Endothelial cell of umbilical vein (primary cell): ENCODE results near the gene DNA2. TPM values are rescaled to one million over a fixed set of nuclear protein-coding genes. Genes with fewer than 3 reads are reported as not detected.

Source experiments
- BruUV-seq: library from RNA; stranded (reverse); fragments of 400-500 nt; replicated peaks from 2 replicates; lab custom pipeline; 2021; lab: Mats Ljungman, UMichigan
- CTCF ChIA-PET: fragments of 300-600, 350-600 bp; sonication (Branson Sonifier 250); formaldehyde crosslinking; loops from one replicate; lab custom pipeline; 2021; ENCODE audit warnings: antibody characterized with exemption, inconsistent platforms; lab: Charles Lee
- POLR2A ChIA-PET: fragments of 300-600, 350-600 bp; sonication (Branson Sonifier 250); formaldehyde crosslinking; loops from one replicate; lab custom pipeline; 2021; ENCODE audit warnings: antibody characterized with exemption, inconsistent platforms; lab: Charles Lee
- DNase-seq: peaks from one replicate; pipeline ENCODE4 v3.0.0-alpha.2; 2011; ENCODE audit warnings: low read depth, low spot score
- FAIRE-seq: peaks from 2 replicates; lab custom pipeline; 2011; peaks lifted over from hg19 to GRCh38; lab: Jason Lieb, UNC
- H2AFZ ChIP-seq: 2 replicates; pipeline ENCODE4 v1.6.0; 2012; ENCODE audit warnings: low read depth, low read length, control low read depth, inconsistent platforms
- H3K27ac ChIP-seq: 2 replicates; pipeline ENCODE4 v1.5.1; 2011; ENCODE audit warnings: low read depth, mild to moderate bottlenecking, control low read depth, low read length, moderate library complexity; ENCODE audit not compliant: insufficient read depth
- H3K27me3 ChIP-seq, 2 experiments: 2 replicates each; pipeline versions ENCODE4 v1.6.0 to v1.6.1; 2011; ENCODE audit warnings: low read length in 2 of 2, mixed read lengths in 1 of 2; ENCODE audit not compliant: control insufficient read depth in 2 of 2, insufficient read depth in 2 of 2
- H3K36me3 ChIP-seq, 2 experiments: 2 replicates in 1 of 2; 3 replicates in 1 of 2; pipeline ENCODE4 v1.5.1; 2011; ENCODE audit warnings: low read length in 2 of 2, mild to moderate bottlenecking in 1 of 2, moderate library complexity in 1 of 2; ENCODE audit not compliant: control insufficient read depth in 2 of 2, insufficient read depth in 2 of 2; ENCODE audit errors: extremely low read depth in 1 of 2
- H3K4me1 ChIP-seq: 3 replicates; pipeline ENCODE4 v1.5.1; 2011; ENCODE audit warnings: mild to moderate bottlenecking, low read length; ENCODE audit not compliant: control insufficient read depth, insufficient read depth; ENCODE audit errors: extremely low read depth
- H3K4me2 ChIP-seq: 2 replicates; pipeline ENCODE4 v1.6.1; 2011; ENCODE audit warnings: low read length, control low read depth, mixed read lengths; ENCODE audit not compliant: insufficient read depth
- H3K4me3 ChIP-seq, 3 experiments: fragments of 200-600 bp in 1 of 3; sonication (generic), shearing (Covaris generic) in 1 of 3; replicated peaks in 1 of 3; 2 replicates each; pipeline ENCODE4 v1.5.1; 2011 to 2016; ENCODE audit warnings: control low read depth in 3 of 3, low read length in 3 of 3, mild to moderate bottlenecking in 2 of 3, inconsistent platforms in 1 of 3, low read depth in 1 of 3, moderate library complexity in 1 of 3; ENCODE audit not compliant: insufficient read depth in 1 of 3
- H3K79me2 ChIP-seq: 2 replicates; pipeline ENCODE4 v1.6.0; 2012; ENCODE audit warnings: low read length, inconsistent platforms; ENCODE audit not compliant: control insufficient read depth, insufficient read depth
- H3K9ac ChIP-seq: replicated peaks from 2 replicates; pipeline ENCODE3; 2011; ENCODE audit warnings: low read length, control low read depth; ENCODE audit not compliant: insufficient read depth; ENCODE audit errors: extremely low read depth
- H3K9me1 ChIP-seq: replicated peaks from 3 replicates; pipeline ENCODE4 v1.6.0; 2011; ENCODE audit warnings: mild to moderate bottlenecking, low read length; ENCODE audit not compliant: control insufficient read depth, insufficient read depth; ENCODE audit errors: extremely low read depth
- H3K9me3 ChIP-seq: replicated peaks from 2 replicates; pipeline ENCODE4 v1.5.1; 2012; ENCODE audit warnings: low read length, inconsistent platforms; ENCODE audit not compliant: control insufficient read depth, insufficient read depth
- H4K20me1 ChIP-seq: replicated peaks from 2 replicates; pipeline ENCODE3; 2011; ENCODE audit warnings: mild to moderate bottlenecking, low read length; ENCODE audit not compliant: control insufficient read depth, insufficient read depth; ENCODE audit errors: extremely low read depth
- EZH2 ChIP-seq: IDR thresholded peaks from 2 replicates; pipeline ENCODE4 v1.6.1; 2012; ENCODE audit warnings: borderline replicate concordance, low read depth, mild to moderate bottlenecking, moderate library complexity, low read length, inconsistent platforms; ENCODE audit not compliant: severe bottlenecking
- FOS ChIP-seq: IDR thresholded peaks from 2 replicates; pipeline ENCODE4 v1.6.1; 2011; ENCODE audit warnings: mild to moderate bottlenecking, low read length, moderate library complexity, borderline replicate concordance; ENCODE audit not compliant: insufficient read depth
- GATA2 ChIP-seq: IDR thresholded peaks from 2 replicates; pipeline ENCODE4 v1.7.0; 2011; ENCODE audit warnings: low read depth, mild to moderate bottlenecking, moderate library complexity, mixed read lengths, low read length; ENCODE audit not compliant: insufficient read length, insufficient read depth
- JUN ChIP-seq: IDR thresholded peaks from 2 replicates; pipeline ENCODE4 v1.6.1; 2011; ENCODE audit warnings: borderline replicate concordance, low read depth; ENCODE audit not compliant: insufficient read length, insufficient read depth
- MYC ChIP-seq: IDR thresholded peaks from one replicate; pipeline ENCODE4 v1.6.1; 2011; ENCODE audit warnings: mild to moderate bottlenecking, low read depth, low read length
- POLR2A ChIP-seq: IDR thresholded peaks from 2 replicates; pipeline ENCODE4 v1.6.1; 2012; ENCODE audit warnings: low read depth, mild to moderate bottlenecking, control low read depth, low read length
- POLR2AphosphoS5 ChIP-seq: IDR thresholded peaks from 2 replicates; pipeline ENCODE4 v1.6.1; 2012; ENCODE audit warnings: low read depth, mild to moderate bottlenecking, control low read depth, low read length, moderate library complexity; ENCODE audit not compliant: insufficient read depth
- dilution Hi-C: fragments of 300-500 bp; cut with MboI; formaldehyde crosslinking; loops from one replicate; pipeline ENCODE4 v1.15.0; 2019; ENCODE audit warnings: low sequenced_read_pairs; ENCODE audit not compliant: extremely low pct_ligation_motif_present
- intact Hi-C: fragments of 100-400 bp; cut with micrococcal nuclease; formaldehyde crosslinking; loops from one replicate; pipeline ENCODE4 v1.10.0; 2022
- polyA plus RNA-seq, 4 experiments: library from polyadenylated mRNA; depleted of rRNA in 3 of 4; stranded (reverse) in 3 of 4; unstranded in 1 of 4; fragments of >200 nt; gene quantifications; 2 replicates each; pipeline versions ENCODE4 v1.2.1 to v1.2.3, GENCODE V29; 2011 to 2012; ENCODE audit warnings: missing spikeins in 1 of 4
- total RNA-seq: library from RNA; stranded (reverse); gene quantifications from 2 replicates; pipeline ENCODE4 v1.2.3, GENCODE V29; 2021
- TF ChIP-seq, protein P1 (sequence below), 2 donors: IDR thresholded peaks; 1 replicate in 1 of 2; 2 replicates in 1 of 2; pipeline ENCODE4 v1.5.1; 2011; ENCODE audit warnings: low read length in 2 of 2, mild to moderate bottlenecking in 2 of 2, moderate library complexity in 2 of 2, control low read depth in 1 of 2, inconsistent platforms in 1 of 2, low read depth in 1 of 2; ENCODE audit not compliant: insufficient read depth in 1 of 2; ENCODE audit errors: extremely low read depth in 1 of 2
- TF ChIP-seq, protein P2 (sequence below): IDR thresholded peaks from 2 replicates; pipeline ENCODE4 v1.6.1; 2011; ENCODE audit not compliant: insufficient read depth, insufficient read length

Gene DNA2
- total and polyA plus RNA-seq, 2 donors (not counting 3 experiments of a cell fraction or from before 2014, with no cell fraction given): 3.5 to 18.1 TPM

GRCh38 chr10:68371604-68372003 lies 100.2 kb downstream of the DNA2 start:
- Histone ChIP-seq H3K9me3 (no peaks in the 10 kb centered on the region), H3K4me1 (no peaks in the 10 kb centered on the region), H3K27ac (no peak overlapping the region), H3K9me1 (no peaks in the 10 kb centered on the region), H2AFZ (no peak overlapping the region), H4K20me1 (no peaks in the 10 kb centered on the region), H3K4me3 (no peak overlapping the region), H3K36me3 (peaks cover 0 to 7% of the 10 kb centered on the region in 2 experiments), H3K4me2 (no peak overlapping the region), H3K9ac (no peak overlapping the region), H3K27me3 (no peaks in the 10 kb centered on the region), H3K79me2 (no peaks in the 10 kb centered on the region)
- BruUV-seq: no TSS peak
- TF ChIP-seq GATA2: no peak
- no peak for TF ChIP-seq POLR2AphosphoS5
- no peak for TF ChIP-seq MYC
- TF ChIP-seq, protein P1, sequence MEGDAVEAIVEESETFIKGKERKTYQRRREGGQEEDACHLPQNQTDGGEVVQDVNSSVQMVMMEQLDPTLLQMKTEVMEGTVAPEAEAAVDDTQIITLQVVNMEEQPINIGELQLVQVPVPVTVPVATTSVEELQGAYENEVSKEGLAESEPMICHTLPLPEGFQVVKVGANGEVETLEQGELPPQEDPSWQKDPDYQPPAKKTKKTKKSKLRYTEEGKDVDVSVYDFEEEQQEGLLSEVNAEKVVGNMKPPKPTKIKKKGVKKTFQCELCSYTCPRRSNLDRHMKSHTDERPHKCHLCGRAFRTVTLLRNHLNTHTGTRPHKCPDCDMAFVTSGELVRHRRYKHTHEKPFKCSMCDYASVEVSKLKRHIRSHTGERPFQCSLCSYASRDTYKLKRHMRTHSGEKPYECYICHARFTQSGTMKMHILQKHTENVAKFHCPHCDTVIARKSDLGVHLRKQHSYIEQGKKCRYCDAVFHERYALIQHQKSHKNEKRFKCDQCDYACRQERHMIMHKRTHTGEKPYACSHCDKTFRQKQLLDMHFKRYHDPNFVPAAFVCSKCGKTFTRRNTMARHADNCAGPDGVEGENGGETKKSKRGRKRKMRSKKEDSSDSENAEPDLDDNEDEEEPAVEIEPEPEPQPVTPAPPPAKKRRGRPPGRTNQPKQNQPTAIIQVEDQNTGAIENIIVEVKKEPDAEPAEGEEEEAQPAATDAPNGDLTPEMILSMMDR (IDR thresholded peaks at IDR 0.05; ENCODE audit: extremely low read depth in 1 of 2, insufficient read depth in 1 of 2, low read depth in 1 of 2, low read length in 2 of 2): no peak
- no peak for TF ChIP-seq FOS
- no peak for TF ChIP-seq POLR2A
- ChIA-PET CTCF (interaction anchor here (2.3 kb wide), 1 partner anchor 23 kb away, joined by 12 read pairs; no protein-coding TSS in a partner anchor), POLR2A (no interaction called here)
- DNase-seq: no peak
- intact Hi-C loops (no loop called here), dilution Hi-C loops (no loop called here)
- FAIRE-seq: no peak

- DNase-seq (no peak), FAIRE-seq (no peak)
- H3K9ac ChIP-seq: no peak overlapping the region
- TF ChIP-seq POLR2A (no peak), FOS (no peak), MYC (no peak), POLR2AphosphoS5 (no peak), JUN (no peak), EZH2 (no peak), GATA2 (no peak)
- TF ChIP-seq, protein P1 (IDR thresholded peaks at IDR 0.05; ENCODE audit: extremely low read depth in 1 of 2, insufficient read depth in 1 of 2, low read depth in 1 of 2, low read length in 2 of 2): no peak
- TF ChIP-seq, protein P2, sequence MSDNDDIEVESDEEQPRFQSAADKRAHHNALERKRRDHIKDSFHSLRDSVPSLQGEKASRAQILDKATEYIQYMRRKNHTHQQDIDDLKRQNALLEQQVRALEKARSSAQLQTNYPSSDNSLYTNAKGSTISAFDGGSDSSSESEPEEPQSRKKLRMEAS: no peak
- no TSS peak for BruUV-seq
- H3K27ac ChIP-seq: no peak overlapping the region
- H2AFZ ChIP-seq: no peak overlapping the region
- POLR2A ChIA-PET: no interaction called here
- dilution Hi-C loops (no loop called here), intact Hi-C loops (no loop called here)
- no peaks in the 10 kb centered on the region for H3K9me1 ChIP-seq
- CTCF ChIA-PET: no interaction called here
- H3K4me2 ChIP-seq: no peak overlapping the region
- no peaks in the 10 kb centered on the region for H3K9me3 ChIP-seq
- H3K36me3 ChIP-seq: peaks cover 5 to 7% of the 10 kb centered on the region in 2 experiments
- H3K79me2 ChIP-seq: no peaks in the 10 kb centered on the region
- H4K20me1 ChIP-seq: no peaks in the 10 kb centered on the region
- H3K4me1 ChIP-seq: no peaks in the 10 kb centered on the region
- no peak overlapping the region for H3K4me3 ChIP-seq
- no peaks in the 10 kb centered on the region for H3K27me3 ChIP-seq
Measured at GRCh38 chr10:68367121-68367520, 104.7 kb downstream of the DNA2 start.
